Activated CD4-positive, alpha-beta T cell treated with anti-CD3 and anti-CD28 coated beads for 36 hours (primary cell): ENCODE data around the gene POLN. TPM values are rescaled to one million over a fixed set of nuclear protein-coding genes. Genes with fewer than 3 reads are reported as not detected.

Source experiments
- ATAC-seq: fragments of 200-7000 bp; cut with Tn5 transposase; one replicate; pipeline ENCODE4 v1.10.0; 2021; ENCODE audit warnings: mild to moderate bottlenecking, moderate library complexity
- CTCF ChIA-PET: fragments of 350-600 bp; sonication (Branson Sonifier 250); formaldehyde crosslinking; loops from one replicate; lab custom pipeline; 2021; ENCODE audit warnings: antibody characterized with exemption; lab: Charles Lee
- POLR2A ChIA-PET: fragments of 350-600 bp; sonication (Branson Sonifier 250); formaldehyde crosslinking; loops from one replicate; lab custom pipeline; 2021; ENCODE audit warnings: antibody characterized with exemption, inconsistent platforms; lab: Charles Lee
- DNase-seq: peaks from one replicate; pipeline ENCODE4 v3.0.0-alpha.2; 2020
- H3K27ac Mint-ChIP-seq: one replicate; pipeline ENCODE4 v1.8.0; 2021; ENCODE audit warnings: mixed read lengths
- H3K27me3 Mint-ChIP-seq: one replicate; pipeline ENCODE4 v1.8.0; 2021; ENCODE audit warnings: mixed read lengths
- H3K36me3 Mint-ChIP-seq: one replicate; pipeline ENCODE4 v1.8.0; 2021; ENCODE audit warnings: low read depth, mixed read lengths
- H3K4me1 Mint-ChIP-seq: one replicate; pipeline ENCODE4 v1.8.0; 2021; ENCODE audit warnings: mixed read lengths
- H3K4me3 Mint-ChIP-seq: one replicate; pipeline ENCODE4 v1.8.0; 2021; ENCODE audit warnings: mild to moderate bottlenecking, moderate library complexity, mixed read lengths
- H3K9me3 Mint-ChIP-seq: one replicate; pipeline ENCODE4 v1.8.0; 2021; ENCODE audit warnings: low read depth, mixed read lengths
- intact Hi-C, 2 experiments: fragments of 100-400 bp; cut with DNase I in 1 of 2; cut with micrococcal nuclease in 1 of 2; formaldehyde crosslinking; loops; one replicate each; pipeline versions ENCODE4 v1.14.2 to v1.15.1; 2022 to 2024; cut with DNase I, micrococcal nuclease
- total RNA-seq, 2 experiments: library from RNA; stranded (reverse); gene quantifications; one replicate each; pipeline ENCODE4 v1.2.3, GENCODE V29; 2021

POLN gene
- total RNA-seq, 2 experiments from 2014 or later, result 2.3 to 3.2 TPM

DNA sequence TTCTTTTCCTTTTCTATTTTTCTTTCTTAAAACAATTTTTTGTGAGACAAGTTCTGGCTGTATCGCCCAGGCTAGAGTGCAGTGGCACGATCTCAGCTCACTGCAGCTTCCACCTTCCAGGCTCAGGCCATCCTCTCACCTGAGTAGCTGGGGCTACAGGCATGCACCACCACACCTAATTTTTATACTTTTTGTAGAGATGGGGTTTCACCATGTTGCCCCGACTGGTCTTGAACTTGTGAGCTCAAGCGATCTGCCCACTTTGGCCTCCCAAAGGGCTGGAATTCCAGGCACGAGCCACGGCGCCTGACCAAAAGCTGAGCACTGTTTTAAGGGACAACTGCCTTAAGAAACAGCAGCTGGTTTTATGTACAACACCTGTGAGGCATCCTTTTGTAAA lies 192.1 kb downstream of the POLN start:
- H3K36me3 Mint-ChIP-seq, result no peaks in the 10 kb centered on the region
- ChIA-PET POLR2A (interaction anchor here (0.6 kb wide), 1 partner anchor 392 kb away, joined by 4 read pairs; no protein-coding TSS in a partner anchor), CTCF (interaction anchor here (0.7 to 1.3 kb wide), 2 partner anchors 20 to 36 kb away, joined by 3 to 5 read pairs; no protein-coding TSS in a partner anchor)
- no peak overlapping the region for H3K4me3 Mint-ChIP-seq
- DNase-seq, result no peak
- H3K27ac Mint-ChIP-seq, result no peak overlapping the region
- H3K27me3 Mint-ChIP-seq, result peaks cover 21% of the 10 kb centered on the region
- no peaks in the 10 kb centered on the region for H3K9me3 Mint-ChIP-seq
- intact Hi-C loops, result no loop called here
- H3K4me1 Mint-ChIP-seq, result no peaks in the 10 kb centered on the region
- ATAC-seq, result no peak

DNA sequence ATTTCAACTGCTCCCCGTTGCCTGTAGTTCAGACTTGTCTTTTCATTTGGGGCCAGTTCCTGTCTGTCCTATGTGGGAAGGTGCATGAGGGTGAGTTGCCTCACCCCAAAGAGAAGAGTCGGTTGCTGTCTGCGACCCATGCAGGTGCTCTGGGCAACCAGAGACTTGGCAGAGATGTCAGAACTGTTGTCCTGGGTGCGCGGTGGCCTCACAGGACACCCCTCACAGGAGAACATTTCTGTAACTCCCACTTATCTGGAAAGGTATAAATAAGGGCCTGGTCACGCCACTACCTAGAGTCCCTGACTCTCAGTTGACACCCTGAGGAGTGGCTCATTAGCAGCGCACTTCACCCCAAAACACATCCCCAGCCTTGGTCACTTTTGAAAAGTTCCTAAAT lies 192.5 kb downstream of the POLN start:
- intact Hi-C loops, result no loop called here
- peaks cover 21% of the 10 kb centered on the region for H3K27me3 Mint-ChIP-seq
- no peak overlapping the region for H3K4me3 Mint-ChIP-seq
- CTCF ChIA-PET, result interaction anchor here (0.7 kb wide), 1 partner anchor 35 kb away, joined by 3 read pairs; no protein-coding TSS in a partner anchor
- no peaks in the 10 kb centered on the region for H3K36me3 Mint-ChIP-seq
- ATAC-seq (no peak), DNase-seq (no peak)
- H3K27ac Mint-ChIP-seq, result no peak overlapping the region
- POLR2A ChIA-PET, result no interaction called here
- no peaks in the 10 kb centered on the region for H3K4me1 Mint-ChIP-seq
- H3K9me3 Mint-ChIP-seq, result no peaks in the 10 kb centered on the region

DNA sequence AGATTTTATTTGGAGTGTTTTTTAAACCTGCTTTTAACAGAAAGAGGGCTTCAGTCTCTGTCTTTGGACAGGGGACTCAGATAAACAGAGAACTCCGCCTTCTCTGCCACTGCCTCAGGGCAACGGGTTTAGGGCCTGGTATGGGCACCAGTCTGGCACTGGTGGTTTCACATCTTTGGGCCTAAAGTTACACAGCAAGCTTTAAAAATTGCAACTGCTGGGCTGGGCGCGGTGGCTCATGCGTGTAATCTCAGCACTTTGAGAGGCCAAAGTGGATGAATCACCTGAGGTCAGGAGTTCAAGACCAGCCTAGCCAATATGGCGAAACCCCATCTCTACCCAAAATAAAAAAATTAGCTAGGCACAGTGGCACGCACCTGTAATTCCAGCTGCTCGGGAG lies 193.1 kb downstream of the POLN start:
- POLR2A ChIA-PET, result no interaction called here
- Mint-ChIP-seq H3K27me3 (peaks cover 17% of the 10 kb centered on the region), H3K9me3 (no peaks in the 10 kb centered on the region), H3K4me3 (no peak overlapping the region), H3K27ac (no peak overlapping the region), H3K4me1 (no peaks in the 10 kb centered on the region), H3K36me3 (no peaks in the 10 kb centered on the region)
- intact Hi-C loops, result no loop called here
- no peak for ATAC-seq
- DNase-seq, result no peak
- CTCF ChIA-PET, result no interaction called here

DNA sequence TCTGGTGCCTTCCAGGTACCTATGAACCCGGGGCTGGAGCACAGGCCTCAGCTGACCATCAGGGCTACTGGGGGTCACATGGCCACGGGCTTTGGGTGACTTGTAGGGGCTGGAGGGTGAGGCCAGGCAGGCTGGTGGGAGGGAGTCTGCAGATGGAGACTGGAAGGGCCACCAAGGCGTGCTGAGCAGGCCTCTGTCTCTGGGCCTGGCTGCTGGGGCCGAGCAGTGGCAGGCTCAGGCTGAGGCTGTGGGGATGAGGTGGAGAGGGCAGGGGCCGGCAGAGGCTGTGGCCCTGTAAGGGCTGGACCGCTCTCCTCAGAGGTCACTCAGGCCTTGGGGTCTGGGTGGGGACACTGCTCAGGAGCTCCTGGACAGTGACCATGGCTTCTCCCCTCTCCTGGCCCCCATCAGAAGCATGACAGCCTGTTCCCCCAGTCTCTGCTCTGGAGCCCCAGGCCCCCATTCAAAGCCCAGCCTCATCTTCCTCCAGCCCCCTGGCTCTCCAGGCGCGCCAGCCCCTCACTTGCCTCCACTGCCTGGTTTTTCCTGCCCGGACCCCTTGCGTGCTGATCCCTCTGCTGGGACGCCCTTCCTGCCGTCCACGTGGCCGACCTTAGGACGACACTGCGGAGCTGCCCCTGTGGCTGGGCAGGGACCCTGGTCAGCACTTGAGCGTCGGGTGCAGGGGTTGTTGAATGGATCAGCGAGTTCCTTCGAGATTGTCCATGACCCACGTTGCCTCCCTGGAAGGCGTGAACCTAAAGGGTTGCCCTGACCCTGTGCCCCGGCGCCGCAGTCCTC lies 193.9 kb downstream of the POLN start:
- ChIA-PET POLR2A (no interaction called here), CTCF (no interaction called here)
- no peaks in the 10 kb centered on the region for H3K36me3 Mint-ChIP-seq
- ATAC-seq (no peak), DNase-seq (no peak)
- peaks cover 16% of the 10 kb centered on the region for H3K27me3 Mint-ChIP-seq
- intact Hi-C loops, result no loop called here
- no peaks in the 10 kb centered on the region for H3K4me1 Mint-ChIP-seq
- H3K27ac Mint-ChIP-seq, result no peak overlapping the region
- no peaks in the 10 kb centered on the region for H3K9me3 Mint-ChIP-seq
- H3K4me3 Mint-ChIP-seq, result no peak overlapping the region

DNA sequence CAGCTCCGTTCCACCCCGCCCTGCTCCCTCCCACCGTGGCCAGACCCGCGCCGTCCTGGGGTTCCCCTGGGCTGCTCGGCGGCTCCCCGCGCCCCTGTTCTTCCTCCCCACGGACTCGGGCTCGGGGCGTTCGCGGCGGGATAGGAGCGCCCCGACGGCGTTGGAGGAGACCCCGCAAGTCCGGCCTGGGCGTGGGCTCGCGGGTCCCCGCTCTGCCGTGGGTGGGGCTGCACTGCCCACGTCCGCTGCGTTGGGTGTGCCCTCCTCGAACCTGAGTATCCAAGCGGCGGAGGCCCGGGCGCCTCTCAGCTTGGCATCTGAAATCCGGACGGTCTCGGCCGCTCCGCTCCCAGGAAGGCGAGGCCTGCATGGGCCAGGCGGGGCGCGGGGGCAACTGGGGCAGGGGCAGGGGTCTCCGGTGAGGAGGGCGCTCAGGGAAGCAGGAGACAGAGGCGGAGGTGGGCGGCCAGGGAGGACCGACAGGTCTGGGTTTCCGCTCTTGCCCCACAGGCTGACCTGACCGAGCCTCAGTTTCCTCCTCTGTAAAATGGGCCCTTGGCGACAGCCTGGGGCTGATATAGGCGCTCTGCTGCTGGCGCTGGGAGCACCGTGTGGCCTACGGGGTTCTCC lies 194.8 kb downstream of the POLN start:
- H3K9me3 Mint-ChIP-seq, result no peaks in the 10 kb centered on the region
- H3K27me3 Mint-ChIP-seq, result peaks cover 13% of the 10 kb centered on the region
- DNase-seq (no peak), ATAC-seq (no peak)
- no peaks in the 10 kb centered on the region for H3K36me3 Mint-ChIP-seq
- no peak overlapping the region for H3K4me3 Mint-ChIP-seq
- intact Hi-C loops, result no loop called here
- ChIA-PET CTCF (interaction anchor here (0.6 kb wide), 1 partner anchor 1155 kb away, joined by 3 read pairs; no protein-coding TSS in a partner anchor), POLR2A (no interaction called here)
- no peak overlapping the region for H3K27ac Mint-ChIP-seq
- H3K4me1 Mint-ChIP-seq, result no peaks in the 10 kb centered on the region

DNA sequence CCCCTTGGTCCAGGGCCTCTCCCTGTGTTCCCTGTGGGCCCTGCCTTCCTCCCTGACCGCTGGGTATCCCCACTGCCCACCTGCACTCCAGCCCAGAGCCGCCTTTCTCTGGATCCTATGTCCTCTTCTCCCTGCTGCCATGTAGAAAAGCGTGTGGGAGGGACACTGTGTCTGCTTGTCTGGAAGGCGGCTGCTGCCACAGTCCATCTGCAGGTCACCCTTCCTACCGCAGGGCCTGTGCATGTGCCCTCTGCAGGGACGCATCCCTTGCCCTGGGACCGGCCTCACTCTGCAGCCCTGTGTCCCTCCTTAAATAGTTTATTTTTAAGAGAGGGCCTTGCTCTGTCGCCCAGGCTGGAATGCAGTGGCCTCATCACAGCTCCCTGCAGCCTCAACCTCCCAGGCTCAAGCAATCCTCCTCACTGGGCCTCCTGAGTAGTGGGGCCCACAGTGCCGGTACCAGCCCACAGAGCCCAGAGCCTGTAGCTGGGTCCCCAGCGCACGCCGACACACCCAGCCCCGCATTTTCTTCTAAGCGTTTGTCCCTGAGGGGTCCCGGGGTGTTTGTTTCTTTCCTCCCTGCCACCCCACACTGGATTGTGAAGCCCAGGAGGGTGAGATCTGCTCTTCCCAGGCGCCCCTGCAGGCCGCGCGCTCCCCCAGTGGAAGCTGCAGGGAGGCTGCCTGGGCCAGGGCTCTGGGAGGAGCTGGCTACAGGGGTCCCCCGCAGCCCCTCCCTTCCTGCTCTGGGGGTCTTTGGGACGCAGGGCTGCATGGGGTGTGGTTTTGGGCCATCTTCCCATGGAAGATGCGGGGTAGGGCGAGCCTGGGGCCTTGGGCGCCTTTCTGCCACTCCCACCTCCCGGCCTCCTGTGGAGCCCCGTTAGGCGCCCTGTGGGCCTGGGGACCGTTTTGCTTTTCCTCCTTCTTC lies 195.6 kb downstream of the POLN start:
- Mint-ChIP-seq H3K27ac (no peak overlapping the region), H3K4me3 (no peak overlapping the region), H3K4me1 (no peaks in the 10 kb centered on the region), H3K36me3 (no peaks in the 10 kb centered on the region), H3K9me3 (no peaks in the 10 kb centered on the region), H3K27me3 (peaks cover 12% of the 10 kb centered on the region)
- intact Hi-C loops, result no loop called here
- ATAC-seq (no peak), DNase-seq (no peak)
- POLR2A ChIA-PET, result no interaction called here
- CTCF ChIA-PET, result interaction anchor here (0.6 to 1.0 kb wide), 2 partner anchors 9 to 1156 kb away, joined by 3 read pairs; no protein-coding TSS in a partner anchor

DNA sequence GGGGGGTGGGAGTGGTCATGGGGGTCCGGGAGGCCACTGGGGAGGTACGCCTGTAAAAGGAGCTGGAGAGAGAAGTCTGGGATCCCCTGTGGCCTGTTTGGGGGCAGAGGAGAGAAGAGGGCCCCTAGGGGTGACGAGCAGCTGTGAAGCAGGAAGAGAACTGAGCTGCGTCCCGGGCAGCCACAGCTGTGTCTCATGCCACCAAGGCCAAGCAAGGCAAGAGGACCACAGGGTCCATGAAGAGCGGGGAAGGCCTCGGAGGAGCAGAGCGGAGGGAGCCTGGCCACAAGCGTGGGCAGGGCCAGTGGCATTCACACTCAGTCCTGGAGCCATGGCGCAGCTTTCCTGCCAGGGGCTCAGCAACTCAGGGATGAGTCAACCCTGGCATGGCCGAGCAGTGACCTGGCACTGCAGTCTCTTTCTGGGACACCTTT lies 196.4 kb downstream of the POLN start:
- Mint-ChIP-seq H3K4me3 (no peak overlapping the region), H3K27me3 (peaks cover 8% of the 10 kb centered on the region), H3K27ac (no peak overlapping the region), H3K36me3 (no peaks in the 10 kb centered on the region), H3K9me3 (no peaks in the 10 kb centered on the region), H3K4me1 (no peaks in the 10 kb centered on the region)
- no peak for ATAC-seq
- ChIA-PET CTCF (interaction anchor here (1.0 kb wide), 1 partner anchor 10 kb away, joined by 3 read pairs; no protein-coding TSS in a partner anchor), POLR2A (no interaction called here)
- intact Hi-C loops, result no loop called here
- no peak for DNase-seq

DNA sequence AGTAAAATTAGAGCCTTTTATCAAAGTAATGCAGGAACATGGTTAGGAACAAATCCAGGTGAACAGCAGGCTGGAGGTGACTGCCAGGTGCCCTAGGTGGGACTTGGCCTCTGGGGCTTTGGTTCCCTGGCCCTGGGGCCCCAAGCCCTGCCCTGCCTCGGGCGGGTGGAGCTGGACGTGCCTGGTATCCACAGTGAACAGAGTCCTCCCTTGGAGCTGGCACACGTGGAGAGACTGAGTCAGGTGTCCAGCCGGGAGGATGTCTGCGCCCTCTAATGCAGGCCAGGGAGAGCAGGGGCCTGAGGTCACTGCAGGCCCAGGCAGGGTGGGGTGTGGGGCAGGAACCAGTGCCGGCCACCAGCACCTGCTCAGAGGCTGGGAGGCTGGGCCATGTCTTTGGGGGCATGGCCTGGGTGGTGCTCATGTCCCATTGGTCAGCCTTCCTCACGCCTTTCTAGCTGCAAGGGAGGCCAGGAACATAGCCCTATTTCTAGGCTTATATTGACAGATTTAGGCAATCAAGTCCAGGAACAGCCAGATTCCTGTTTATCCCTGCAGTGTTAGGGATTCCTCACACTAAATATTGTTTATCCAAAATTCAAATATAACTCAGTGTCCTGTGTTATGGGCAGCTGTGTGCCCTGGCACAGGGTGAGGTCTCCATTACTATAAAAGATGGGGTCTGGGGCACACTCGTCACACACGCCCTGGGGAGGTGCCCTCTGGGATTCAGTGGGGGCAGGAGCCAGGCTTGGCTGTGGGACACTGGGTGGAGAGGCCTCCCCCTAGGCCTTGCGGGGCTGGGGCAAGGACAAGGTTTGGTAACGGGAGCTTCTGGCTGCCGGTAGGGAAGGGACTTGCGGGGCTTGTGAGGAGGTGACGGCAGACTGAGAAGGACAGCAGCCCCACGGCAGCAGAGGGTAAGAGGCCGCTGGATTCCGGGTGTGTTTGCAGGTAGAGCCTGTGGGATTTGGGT lies 197.1 kb downstream of the POLN start:
- no peaks in the 10 kb centered on the region for H3K9me3 Mint-ChIP-seq
- intact Hi-C loops, result loop anchor here in 1 of 2 experiments (5.0 kb wide), 1 partner anchor 173 kb away; the partner anchor contains the start of gene NSD2
- ATAC-seq (no peak), DNase-seq (no peak)
- H3K27me3 Mint-ChIP-seq, result peaks cover 13% of the 10 kb centered on the region
- H3K4me1 Mint-ChIP-seq, result no peaks in the 10 kb centered on the region
- ChIA-PET CTCF (interaction anchor here (0.7 kb wide), 2 partner anchors 351 to 592 kb away, joined by 3 to 4 read pairs; no protein-coding TSS in a partner anchor), POLR2A (no interaction called here)
- H3K36me3 Mint-ChIP-seq, result no peaks in the 10 kb centered on the region
- H3K4me3 Mint-ChIP-seq, result no peak overlapping the region
- no peak overlapping the region for H3K27ac Mint-ChIP-seq

DNA sequence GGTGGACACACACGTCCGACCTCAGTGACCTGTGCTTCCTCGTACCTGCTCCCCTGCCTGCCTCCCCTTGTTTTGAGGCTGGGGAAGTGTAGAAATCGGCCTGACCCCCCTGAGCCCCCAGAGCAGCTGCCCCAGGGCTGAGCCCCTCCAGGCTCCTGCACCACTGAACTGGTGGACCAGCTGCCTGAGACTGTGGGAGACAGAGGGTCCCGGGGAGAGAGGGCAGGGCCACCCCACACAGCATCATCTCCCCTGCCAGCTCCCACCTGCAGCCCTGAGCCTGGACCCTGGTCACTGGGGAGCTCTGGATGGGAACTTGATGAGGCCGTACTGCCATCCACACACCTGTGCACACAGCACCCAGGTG lies 197.8 kb downstream of the POLN start:
- Mint-ChIP-seq H3K9me3 (no peaks in the 10 kb centered on the region), H3K4me1 (no peaks in the 10 kb centered on the region), H3K36me3 (no peaks in the 10 kb centered on the region), H3K4me3 (no peak overlapping the region), H3K27me3 (peaks cover 12% of the 10 kb centered on the region), H3K27ac (no peak overlapping the region)
- POLR2A ChIA-PET, result no interaction called here
- CTCF ChIA-PET, result interaction anchor here (0.7 kb wide), 2 partner anchors 351 to 592 kb away, joined by 3 to 4 read pairs; no protein-coding TSS in a partner anchor
- ATAC-seq, result no peak
- intact Hi-C loops, result loop anchor here in 1 of 2 experiments (5.0 kb wide), 1 partner anchor 172 kb away; the partner anchor contains the start of gene NSD2
- no peak for DNase-seq

DNA sequence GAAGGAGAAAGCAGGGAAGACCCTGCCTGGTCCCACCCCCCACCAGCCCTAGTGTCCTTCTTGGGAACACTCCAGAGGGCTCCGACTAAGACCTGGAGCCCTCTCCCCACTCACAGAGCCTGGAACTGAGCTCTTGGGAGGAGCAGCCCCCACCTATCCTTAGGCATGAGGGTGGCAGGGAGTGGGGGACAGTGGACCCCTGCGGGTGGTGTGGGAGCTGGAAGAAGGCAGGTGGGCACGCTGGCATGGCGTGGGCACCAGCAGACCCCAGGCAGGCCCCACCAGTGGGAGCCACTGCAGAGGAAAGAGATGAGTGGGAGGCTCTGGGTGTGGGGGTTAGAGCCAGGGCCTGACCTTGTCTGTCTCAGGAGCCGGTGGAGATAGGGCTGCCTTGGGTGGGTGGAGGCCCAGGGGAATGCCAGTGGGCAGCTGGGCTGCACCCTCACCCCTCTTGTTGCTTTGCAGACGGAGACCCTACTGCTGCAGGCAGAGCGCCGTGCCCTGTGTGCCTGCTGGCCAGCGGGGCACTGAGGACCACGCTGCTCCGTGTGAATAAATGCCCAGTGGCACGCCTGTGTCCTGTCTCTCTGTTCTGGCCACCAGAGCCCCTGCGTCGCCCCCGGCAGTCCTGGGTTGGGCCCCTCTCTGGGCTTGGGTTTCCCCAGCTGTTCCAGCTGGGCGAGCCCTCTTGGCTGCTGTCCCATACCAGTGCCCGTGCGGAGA lies 198.4 kb downstream of the POLN start:
- intact Hi-C loops, result loop anchor here (2.0 to 5.0 kb wide), 2 partner anchors 15 to 171 kb away; partner anchors contain the start of genes NAT8L (in 2 of the 2) and NSD2 (in 1 of the 2)
- DNase-seq (no peak), ATAC-seq (no peak)
- H3K4me1 Mint-ChIP-seq, result no peaks in the 10 kb centered on the region
- CTCF ChIA-PET, result no interaction called here
- H3K9me3 Mint-ChIP-seq, result no peaks in the 10 kb centered on the region
- peak overlapping the region; percentile 60 for H3K4me3 Mint-ChIP-seq
- H3K27ac Mint-ChIP-seq, result no peak overlapping the region
- H3K36me3 Mint-ChIP-seq, result no peaks in the 10 kb centered on the region
- POLR2A ChIA-PET, result no interaction called here
- peaks cover 16% of the 10 kb centered on the region for H3K27me3 Mint-ChIP-seq
